Fibroblast of pulmonary artery (primary cell): ENCODE measurements around the gene KCNMB2.
A peak's percentile ranks its signal among the peaks of the same experiment; 100 is the strongest.

ENCODE experiments used
- DNase-seq: peaks from one replicate; pipeline ENCODE4 v3.0.0-alpha.2; 2010; ENCODE audit warnings: low read depth
- H3K4me3 ChIP-seq: replicated peaks from 2 replicates; pipeline ENCODE4 v1.5.1; 2011; ENCODE audit warnings: low read depth, mild to moderate bottlenecking, control low read depth, low read length, moderate library complexity
- CTCF ChIP-seq: IDR thresholded peaks from 2 replicates; pipeline ENCODE4 v1.5.1; 2011; ENCODE audit warnings: mild to moderate bottlenecking, control low read depth, low read length, inconsistent platforms; ENCODE audit errors: missing control alignments

The KCNMB2 gene

GRCh38 chr3:178823591-178824246, 287.5 kb downstream of the KCNMB2 start:
- peak; percentile 11 for DNase-seq
- TF ChIP-seq CTCF: no peak
- H3K4me3 ChIP-seq: no peak overlapping the region

- no peak for TF ChIP-seq CTCF
- no peak overlapping the region for H3K4me3 ChIP-seq
- no peak for DNase-seq
Observed at GRCh38 chr3:178826435-178827123, 290.3 kb downstream of the KCNMB2 start.

- no peak for DNase-seq
- H3K4me3 ChIP-seq: no peak overlapping the region
- no peak for TF ChIP-seq CTCF
Observed at GRCh38 chr3:178827285-178827856, 291.1 kb downstream of the KCNMB2 start.

- no peak for TF ChIP-seq CTCF
- H3K4me3 ChIP-seq: no peak overlapping the region
Observed at GRCh38 chr3:178833695-178834094, 297.5 kb downstream of the KCNMB2 start.

GRCh38 chr3:178835033-178835432, 298.8 kb downstream of the KCNMB2 start:
- no peak for DNase-seq
- TF ChIP-seq CTCF: no peak
- H3K4me3 ChIP-seq: no peak overlapping the region

More at GRCh38 chr3:178833695-178834094, 297.5 kb downstream of the KCNMB2 start:
- DNase-seq: no peak

GRCh38 chr3:178837512-178837911, 301.3 kb downstream of the KCNMB2 start:
- no peak for DNase-seq
- no peak overlapping the region for H3K4me3 ChIP-seq
- TF ChIP-seq CTCF: no peak
